K562 (cell line): ENCODE results near the gene TLNRD1. TPM values are rescaled to one million over a fixed set of nuclear protein-coding genes. Genes with fewer than 3 reads are reported as not detected.

Experiments used
- EP300 ChIP-seq: IDR thresholded peaks from 2 replicates; pipeline ENCODE4 v1.6.1; 2012; ENCODE audit warnings: low read length, improper control_type of control experiment
- HDAC3 ChIP-seq: fragments of 450-650 bp; IDR thresholded peaks from 2 replicates; pipeline ENCODE4 v1.6.1; 2018; ENCODE audit warnings: borderline replicate concordance, mild to moderate bottlenecking, moderate library complexity; ENCODE audit not compliant: partially characterized antibody
- HMGN3 ChIP-seq: IDR thresholded peaks from 2 replicates; pipeline ENCODE4 v1.6.1; 2011; ENCODE audit warnings: borderline replicate concordance, low read depth, mild to moderate bottlenecking, mixed read lengths, low read length; ENCODE audit not compliant: insufficient read length; ENCODE audit errors: extremely low read depth
- KLF16 ChIP-seq: IDR thresholded peaks from 2 replicates; pipeline ENCODE4 v1.6.1; 2016; ENCODE audit warnings: antibody characterized with exemption
- NONO ChIP-seq, 2 experiments: fragments of 200-400 bp in 1 of 2; fragments of 450-650 bp in 1 of 2; formaldehyde crosslinking in 1 of 2; IDR thresholded peaks; 2 replicates each; pipeline ENCODE4 v1.6.1; 2017; ENCODE audit warnings: low read depth in 2 of 2, mild to moderate bottlenecking in 2 of 2, moderate library complexity in 2 of 2, low read length in 1 of 2
- POLR3A ChIP-seq: IDR thresholded peaks from 2 replicates; pipeline ENCODE4 v1.6.1; 2011; ENCODE audit warnings: borderline replicate concordance, mild to moderate bottlenecking, moderate library complexity; ENCODE audit not compliant: insufficient read length, insufficient read depth; ENCODE audit errors: extremely low read depth
- RAD51 ChIP-seq: fragments of 450-650 bp; IDR thresholded peaks from 2 replicates; pipeline ENCODE4 v1.7.1; 2016; ENCODE audit warnings: low read depth, mild to moderate bottlenecking, borderline replicate concordance
- RBM15 ChIP-seq: fragments of 200-400 bp; formaldehyde crosslinking; IDR thresholded peaks from 2 replicates; pipeline ENCODE4 v1.6.1; 2018; ENCODE audit warnings: mild to moderate bottlenecking, low read length, moderate library complexity; ENCODE audit not compliant: insufficient read depth
- TEAD1 ChIP-seq, 2 experiments: fragments of 450-650 bp in 1 of 2; sonication (generic) in 1 of 2; formaldehyde crosslinking; IDR thresholded peaks; 2 replicates each; pipeline versions ENCODE4 v1.4.0 to v1.8.0; 2020 to 2022; ENCODE audit warnings: mild to moderate bottlenecking in 2 of 2, missing genetic modification reagents in 1 of 2
- ZNF395 ChIP-seq: fragments of 200-800 bp; sonication (Bioruptor generic); IDR thresholded peaks from 2 replicates; pipeline ENCODE4 v1.6.1; 2017; ENCODE audit warnings: missing genetic modification characterization, missing compliant biosample characterization
- ZNF639 ChIP-seq, 2 experiments: fragments of 200-800 bp in 1 of 2; sonication (Bioruptor generic) in 1 of 2; sonication (generic) in 1 of 2; formaldehyde crosslinking in 1 of 2; IDR thresholded peaks in 1 of 2; conservative IDR thresholded peaks in 1 of 2; 2 replicates each; pipeline versions ENCODE4 v1.5.0 to v1.6.1; 2016 to 2020; ENCODE audit warnings: missing compliant biosample characterization in 1 of 2, missing genetic modification characterization in 1 of 2, missing genetic modification reagents in 1 of 2
- polyA plus RNA-seq, 8 experiments: library from polyadenylated mRNA; depleted of rRNA in 4 of 8; stranded (reverse) in 5 of 8; unstranded in 3 of 8; fragments of >200 nt; fragmentation: Nextera tagmentation in 2 of 8; fragmentation: Illumina TruSeq in 1 of 8; extraction: Ambion mirVana in 2 of 8; extraction: Trizol in 1 of 8; gene quantifications; 2 replicates each; pipeline versions ENCODE4 v1.2.1 to v1.2.3, GENCODE V29; 2011 to 2014; ENCODE audit warnings: inconsistent platforms in 1 of 8, missing spikeins in 1 of 8
- total RNA-seq, 7 experiments: library from RNA; depleted of rRNA in 6 of 7; stranded (reverse); fragments of >200 nt in 6 of 7; fragmentation: Illumina TruSeq in 2 of 7; extraction: Trizol in 2 of 7; gene quantifications; 2 replicates each; pipeline versions ENCODE4 v1.2.1 to v1.2.3, GENCODE V29; 2011 to 2021; ENCODE audit warnings: low replicate concordance in 1 of 7
- TF ChIP-seq, protein P1 (sequence below): fragments of 450-650 bp; IDR thresholded peaks from 2 replicates; pipeline ENCODE4 v1.6.1; 2016; ENCODE audit warnings: mild to moderate bottlenecking
- TF ChIP-seq, protein P2 (sequence below), 3 experiments: fragments of 200-800 bp in 1 of 3; fragments of 250-450 bp in 1 of 3; fragments of 450-650 bp in 1 of 3; sonication (Bioruptor Pico) in 1 of 3; sonication (Bioruptor generic) in 1 of 3; formaldehyde crosslinking in 1 of 3; IDR thresholded peaks; 2 replicates each; pipeline versions ENCODE4 v1.6.1 to v1.8.0; 2016 to 2022; ENCODE audit warnings: mild to moderate bottlenecking in 2 of 3, missing genetic modification characterization in 2 of 3, missing compliant biosample characterization in 1 of 3, moderate library complexity in 1 of 3

Gene TLNRD1
- total and polyA plus RNA-seq, 9 of the 15 experiments (the other 6 are each of a cell fraction or from before 2014, with no cell fraction given) = 1.1 to 33.1 (median 5.7) TPM

DNA sequence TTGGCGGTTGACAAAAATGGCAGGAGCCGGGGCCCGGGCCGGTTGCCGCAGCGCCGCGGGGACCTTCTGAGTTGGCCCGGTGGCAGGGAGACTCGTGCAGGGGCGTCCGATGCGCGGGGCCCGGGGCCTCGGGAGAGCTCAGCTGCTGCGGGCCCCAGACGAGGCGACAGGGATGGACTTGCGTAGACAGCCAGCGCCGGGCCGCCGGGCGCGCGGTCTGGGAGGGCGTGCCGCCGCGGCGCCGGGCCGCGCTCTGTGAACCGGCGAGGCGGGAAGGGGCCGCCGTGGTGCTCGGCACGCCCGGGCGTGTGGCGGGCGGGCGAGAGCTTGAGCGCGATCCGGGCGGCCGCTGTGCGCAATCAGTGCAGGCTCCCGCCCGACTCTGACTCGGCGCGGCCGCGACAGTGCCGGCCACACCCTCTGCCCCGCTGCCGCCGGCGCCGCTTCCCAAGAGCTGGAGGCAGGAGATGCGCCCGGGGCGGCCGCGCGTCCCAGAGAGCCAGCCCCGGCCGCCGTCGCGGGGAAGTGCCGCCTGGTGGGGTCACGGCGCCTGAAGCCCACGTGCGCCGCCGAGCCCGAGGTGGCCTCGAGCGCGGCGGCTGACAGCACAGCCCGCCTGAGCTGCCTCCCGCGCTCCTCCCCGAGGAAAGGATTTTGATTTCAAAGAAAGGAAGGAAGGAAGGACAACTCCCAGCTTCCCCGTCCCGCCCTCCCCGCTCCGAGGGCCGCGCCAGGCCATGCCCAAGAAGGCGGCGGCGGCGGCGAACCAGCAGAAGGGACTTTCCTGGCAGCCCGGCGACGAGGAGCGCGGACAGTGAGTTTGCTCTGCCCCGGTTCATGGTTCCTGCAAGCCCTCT is 657 bp downstream of the TLNRD1 start (continued):
- TF ChIP-seq EP300 (no peak), RBM15 (no peak), KLF16 (no peak), TEAD1 (CRISPR knock-in tag; IDR thresholded peaks at IDR 0.05) (peak in 1 of 2 experiments; percentile 57; a peak in 1 of 4 replicates), HDAC3 (no peak), HMGN3 (no peak), RAD51 (no peak), ZNF639 (CRISPR knock-in tag; conservative IDR thresholded peaks at IDR 0.05 in 1 of 2, IDR thresholded peaks at IDR 0.05 in 1 of 2) (peak in 1 of 2 experiments; percentile 38; a peak in 1 of 4 replicates), NONO (IDR thresholded peaks at IDR 0.05; ENCODE audit: low read depth in 2 of 2, low read length in 1 of 2) (peak in 1 of 2 experiments; percentile 57; a peak in 2 of 4 replicates), ZNF395 (CRISPR knock-in tag) (0 out of 2 replicates have a peak, but pooled peaks have one; percentile 10), POLR3A (no peak)
- TF ChIP-seq, protein P1, sequence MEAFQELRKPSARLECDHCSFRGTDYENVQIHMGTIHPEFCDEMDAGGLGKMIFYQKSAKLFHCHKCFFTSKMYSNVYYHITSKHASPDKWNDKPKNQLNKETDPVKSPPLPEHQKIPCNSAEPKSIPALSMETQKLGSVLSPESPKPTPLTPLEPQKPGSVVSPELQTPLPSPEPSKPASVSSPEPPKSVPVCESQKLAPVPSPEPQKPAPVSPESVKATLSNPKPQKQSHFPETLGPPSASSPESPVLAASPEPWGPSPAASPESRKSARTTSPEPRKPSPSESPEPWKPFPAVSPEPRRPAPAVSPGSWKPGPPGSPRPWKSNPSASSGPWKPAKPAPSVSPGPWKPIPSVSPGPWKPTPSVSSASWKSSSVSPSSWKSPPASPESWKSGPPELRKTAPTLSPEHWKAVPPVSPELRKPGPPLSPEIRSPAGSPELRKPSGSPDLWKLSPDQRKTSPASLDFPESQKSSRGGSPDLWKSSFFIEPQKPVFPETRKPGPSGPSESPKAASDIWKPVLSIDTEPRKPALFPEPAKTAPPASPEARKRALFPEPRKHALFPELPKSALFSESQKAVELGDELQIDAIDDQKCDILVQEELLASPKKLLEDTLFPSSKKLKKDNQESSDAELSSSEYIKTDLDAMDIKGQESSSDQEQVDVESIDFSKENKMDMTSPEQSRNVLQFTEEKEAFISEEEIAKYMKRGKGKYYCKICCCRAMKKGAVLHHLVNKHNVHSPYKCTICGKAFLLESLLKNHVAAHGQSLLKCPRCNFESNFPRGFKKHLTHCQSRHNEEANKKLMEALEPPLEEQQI = no peak
- TF ChIP-seq, protein P2, sequence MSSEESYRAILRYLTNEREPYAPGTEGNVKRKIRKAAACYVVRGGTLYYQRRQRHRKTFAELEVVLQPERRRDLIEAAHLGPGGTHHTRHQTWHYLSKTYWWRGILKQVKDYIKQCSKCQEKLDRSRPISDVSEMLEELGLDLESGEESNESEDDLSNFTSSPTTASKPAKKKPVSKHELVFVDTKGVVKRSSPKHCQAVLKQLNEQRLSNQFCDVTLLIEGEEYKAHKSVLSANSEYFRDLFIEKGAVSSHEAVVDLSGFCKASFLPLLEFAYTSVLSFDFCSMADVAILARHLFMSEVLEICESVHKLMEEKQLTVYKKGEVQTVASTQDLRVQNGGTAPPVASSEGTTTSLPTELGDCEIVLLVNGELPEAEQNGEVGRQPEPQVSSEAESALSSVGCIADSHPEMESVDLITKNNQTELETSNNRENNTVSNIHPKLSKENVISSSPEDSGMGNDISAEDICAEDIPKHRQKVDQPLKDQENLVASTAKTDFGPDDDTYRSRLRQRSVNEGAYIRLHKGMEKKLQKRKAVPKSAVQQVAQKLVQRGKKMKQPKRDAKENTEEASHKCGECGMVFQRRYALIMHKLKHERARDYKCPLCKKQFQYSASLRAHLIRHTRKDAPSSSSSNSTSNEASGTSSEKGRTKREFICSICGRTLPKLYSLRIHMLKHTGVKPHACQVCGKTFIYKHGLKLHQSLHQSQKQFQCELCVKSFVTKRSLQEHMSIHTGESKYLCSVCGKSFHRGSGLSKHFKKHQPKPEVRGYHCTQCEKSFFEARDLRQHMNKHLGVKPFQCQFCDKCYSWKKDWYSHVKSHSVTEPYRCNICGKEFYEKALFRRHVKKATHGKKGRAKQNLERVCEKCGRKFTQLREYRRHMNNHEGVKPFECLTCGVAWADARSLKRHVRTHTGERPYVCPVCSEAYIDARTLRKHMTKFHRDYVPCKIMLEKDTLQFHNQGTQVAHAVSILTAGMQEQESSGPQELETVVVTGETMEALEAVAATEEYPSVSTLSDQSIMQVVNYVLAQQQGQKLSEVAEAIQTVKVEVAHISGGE (CRISPR knock-in tag; IDR thresholded peaks at IDR 0.05) = peak in 1 of 3 experiments; percentile 7; a peak in 1 of 6 replicates
